Adipose tissue (tissue), 3 donors: ENCODE data around the gene LYPD6. TPM values are rescaled to one million over a fixed set of nuclear protein-coding genes. Genes with fewer than 3 reads are reported as not detected.
"Not testable (repeated sequence)": the region's sequence is repeated elsewhere in the genome, so short reads cannot be mapped to it uniquely, and the experiment has no call there.

Experiments used
- H3K27ac ChIP-seq: one replicate; pipeline ENCODE4 v1.5.1; 2013; ENCODE audit warnings: low read depth, low read length
- WGBS, 3 donors: extraction: QIAGEN DNeasy Blood & Tissue Kit; methylation state at CpG; one replicate each; pipeline ENCODE4 v1.1.7; 2013; 5-methylcytosine and 5-hydroxymethylcytosine counted together
- polyA plus RNA-seq, 3 donors: library from polyadenylated mRNA; stranded (reverse); fragments of 200-250 nt; gene quantifications; one replicate each; pipeline ENCODE4 v1.2.3, GENCODE V29; 2013
- donor health status: healthy with polysubstance abuse.
- donor health status: Bipolar disorder and iron deficiency.
- donor health status: healthy.

The LYPD6 gene
- polyA plus RNA-seq = 1 to 10 TPM in 1 of 3 donors, under 1 TPM in 2; 0.39 to 1.2 (median 0.56) TPM

GRCh38 chr2:149330127-149331022 is at the start of gene LYPD6:
LYPD6 (plus strand) TSS chr2:149330587; CDS start chr2:149437709, 107,122 bp downstream.
- H3K27ac ChIP-seq = no peak within 1 kb of the TSS
- WGBS, 3 donors = 1% methylated on average over 82 to 96 of the region's 96 CpGs

DNA sequence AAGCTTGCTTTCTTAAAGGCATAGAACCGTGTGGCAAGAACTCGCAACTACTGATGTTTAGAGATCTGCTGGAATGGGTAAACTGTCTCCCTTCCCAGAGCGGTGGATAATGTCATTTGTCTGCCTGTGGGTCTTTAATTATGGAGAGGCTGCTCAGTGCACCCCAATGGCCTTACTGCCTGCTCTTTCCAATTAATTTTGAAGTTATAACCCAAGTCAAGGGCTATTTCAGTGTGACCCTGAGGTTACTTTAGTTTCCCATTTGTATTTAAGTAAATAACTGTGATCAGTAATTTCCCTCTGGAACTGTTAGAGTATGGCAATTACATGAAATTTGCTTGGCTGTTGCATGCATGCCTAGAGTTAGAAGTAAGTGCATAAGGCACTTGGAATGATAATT is 48.9 kb upstream of the LYPD6 start:
- WGBS, 3 donors = 84 to 94% (median 88%) methylated on average over 3 of the region's 3 CpGs
- H3K27ac ChIP-seq = no peak overlapping the region

GRCh38 chr2:149290662-149291061 is 39.7 kb upstream of the LYPD6 start:
- H3K27ac ChIP-seq = no peak overlapping the region
- WGBS, 3 donors = 76 to 84% (median 81%) methylated on average over 2 of the region's 2 CpGs

GRCh38 chr2:149291881-149292280 is 38.5 kb upstream of the LYPD6 start:
- no peak overlapping the region for H3K27ac ChIP-seq

DNA sequence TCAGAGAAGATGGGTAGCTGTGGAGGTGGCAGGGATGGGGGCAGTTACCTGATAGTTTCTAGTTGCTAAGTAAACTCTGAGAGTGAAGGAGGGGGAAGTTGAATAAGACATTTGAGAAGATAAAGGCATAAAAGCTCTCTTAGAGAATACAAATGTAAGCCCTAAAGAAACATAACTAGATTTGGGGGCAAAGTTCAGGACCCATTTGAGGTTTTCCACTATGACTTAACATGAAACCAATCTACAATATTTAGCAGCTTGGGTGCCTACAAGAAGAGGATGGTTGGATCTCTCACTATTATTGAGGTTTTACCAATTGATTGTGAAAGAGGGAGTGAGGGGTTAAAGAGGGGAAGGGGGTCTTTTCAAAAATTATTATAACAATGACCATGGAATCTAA is 34.4 kb upstream of the LYPD6 start:
- H3K27ac ChIP-seq = no peak overlapping the region

DNA sequence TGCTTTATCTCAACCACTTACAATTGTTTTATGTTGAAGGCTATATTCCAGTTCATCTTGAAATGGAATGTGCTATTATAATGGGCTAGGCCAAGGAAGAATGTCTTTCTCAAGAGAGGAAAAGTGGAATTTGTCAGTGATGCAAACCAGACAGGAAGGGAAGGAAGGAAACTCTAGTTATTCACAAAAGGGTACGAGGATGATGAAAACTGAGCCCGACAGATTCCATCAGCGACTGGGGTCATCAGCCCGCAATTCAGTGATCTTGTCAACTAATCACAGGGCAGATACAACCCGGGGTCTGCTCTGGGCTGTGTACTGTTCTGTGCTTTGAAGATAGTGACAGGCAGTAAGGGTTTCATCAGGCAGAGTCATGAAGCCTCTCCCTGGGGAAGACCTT is 23.4 kb upstream of the LYPD6 start:
- WGBS, 3 donors = 29 to 53% (median 44%) methylated on average over 5 of the region's 5 CpGs

DNA sequence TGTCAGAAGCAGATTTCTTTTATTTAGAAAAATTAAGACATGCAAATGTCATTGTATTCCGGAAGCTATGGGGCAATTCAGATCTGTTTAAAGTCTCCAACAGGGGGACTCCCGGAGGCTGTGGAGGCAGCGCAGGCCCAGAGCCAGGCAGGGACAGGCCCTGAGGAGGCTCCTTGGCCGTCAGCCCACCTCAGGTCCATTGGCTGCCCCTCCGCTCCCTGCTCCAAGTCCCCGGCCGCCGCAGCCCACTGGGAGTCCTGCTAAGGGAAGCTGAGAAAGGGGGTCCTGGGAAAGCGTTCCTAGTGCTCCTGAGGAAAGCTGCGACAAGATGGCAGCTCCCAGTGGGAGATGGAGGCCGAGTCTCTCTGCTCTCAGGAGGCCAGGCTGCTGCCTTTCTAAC is 20.0 kb upstream of the LYPD6 start:
- WGBS, 3 donors = 87 to 94% (median 91%) methylated on average over 11 of the region's 11 CpGs
- H3K27ac ChIP-seq = no peak overlapping the region

More for the DNA sequence above, 23.4 kb upstream of the LYPD6 start:
- no peak overlapping the region for H3K27ac ChIP-seq

DNA sequence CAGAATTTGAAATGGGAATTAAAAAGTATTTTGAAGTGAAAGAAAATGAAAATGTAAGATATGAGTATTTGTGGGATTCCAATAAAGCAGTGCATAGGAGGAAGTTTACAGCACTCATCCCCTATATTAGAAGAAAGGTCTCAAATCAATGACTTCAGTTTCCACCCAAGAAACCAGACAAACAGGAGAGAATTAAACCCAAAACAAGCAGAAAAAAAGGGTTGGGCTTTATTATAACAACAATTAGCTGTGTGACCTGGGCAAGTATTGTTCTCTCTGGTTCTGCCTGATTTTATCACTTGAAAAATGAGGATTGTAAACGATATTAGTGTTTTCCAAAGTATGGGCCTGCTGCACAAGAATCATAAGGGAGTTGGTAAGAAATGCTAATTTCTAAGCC is 18.3 kb upstream of the LYPD6 start:
- 33 to 70% (median 64%) methylated on average over 1 of the region's 1 CpG for WGBS, 3 donors
- no peak overlapping the region for H3K27ac ChIP-seq

DNA sequence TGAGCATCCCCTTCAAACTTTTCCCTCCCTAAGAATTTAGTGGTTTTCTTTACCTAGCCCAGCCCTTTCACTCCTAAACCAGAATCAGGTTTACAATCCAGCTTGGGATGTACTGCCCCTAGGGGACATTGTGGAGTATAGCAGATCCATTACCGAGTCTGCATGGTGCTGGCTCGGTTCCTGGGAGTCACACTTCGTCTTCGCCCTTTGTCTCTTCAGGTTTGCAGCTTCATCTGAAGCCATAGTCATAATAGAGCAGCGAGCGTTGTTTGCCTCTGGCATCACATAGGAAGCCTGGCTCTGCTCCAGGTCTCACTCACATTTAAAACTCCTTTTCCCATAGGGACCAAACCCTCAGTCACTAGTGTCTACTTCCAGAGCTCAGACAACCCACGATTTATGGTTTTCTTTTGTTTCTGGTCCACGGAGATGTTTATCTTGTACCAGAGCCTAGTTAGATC is 16.8 kb upstream of the LYPD6 start:
- H3K27ac ChIP-seq = no peak overlapping the region
- 3 to 7% (median 3%) methylated on average over 8 of the region's 8 CpGs for WGBS, 3 donors

GRCh38 chr2:149314687-149315086 is 15.7 kb upstream of the LYPD6 start:
- WGBS, 3 donors = 53 to 62% (median 58%) methylated on average over 1 of the region's 1 CpG
- no peak overlapping the region for H3K27ac ChIP-seq

DNA sequence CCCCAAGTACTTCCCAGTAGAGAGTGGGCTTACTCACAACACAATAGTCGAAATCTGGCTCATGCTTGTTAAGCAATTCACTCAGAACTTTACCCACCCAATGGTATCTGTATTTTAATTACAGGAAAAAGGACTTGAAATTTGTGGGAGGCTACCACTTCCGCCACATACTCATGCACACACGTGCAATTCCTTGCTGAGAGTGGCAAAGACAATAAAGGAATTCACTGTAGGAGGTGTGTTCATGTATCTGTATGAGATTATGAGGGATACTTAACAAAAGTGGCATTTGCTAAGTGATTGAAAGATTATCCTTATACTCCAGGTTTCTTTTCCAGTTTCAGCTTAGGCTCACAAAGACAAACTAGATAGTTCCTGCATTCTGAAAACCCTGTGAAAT is 14.9 kb upstream of the LYPD6 start:
- H3K27ac ChIP-seq = no peak overlapping the region
- WGBS, 3 donors = 63 to 85% (median 70%) methylated on average over 3 of the region's 3 CpGs

GRCh38 chr2:149318566-149318965 is 11.8 kb upstream of the LYPD6 start:
- not testable (repeated sequence) for H3K27ac ChIP-seq
- WGBS, 3 donors = 88 to 100% (median 91%) methylated on average over 3 of the region's 3 CpGs

GRCh38 chr2:149320362-149320761 is 10.0 kb upstream of the LYPD6 start:
- WGBS, 3 donors = 49 to 64% (median 53%) methylated on average over 31 to 36 of the region's 36 CpGs
- H3K27ac ChIP-seq = no peak overlapping the region

DNA sequence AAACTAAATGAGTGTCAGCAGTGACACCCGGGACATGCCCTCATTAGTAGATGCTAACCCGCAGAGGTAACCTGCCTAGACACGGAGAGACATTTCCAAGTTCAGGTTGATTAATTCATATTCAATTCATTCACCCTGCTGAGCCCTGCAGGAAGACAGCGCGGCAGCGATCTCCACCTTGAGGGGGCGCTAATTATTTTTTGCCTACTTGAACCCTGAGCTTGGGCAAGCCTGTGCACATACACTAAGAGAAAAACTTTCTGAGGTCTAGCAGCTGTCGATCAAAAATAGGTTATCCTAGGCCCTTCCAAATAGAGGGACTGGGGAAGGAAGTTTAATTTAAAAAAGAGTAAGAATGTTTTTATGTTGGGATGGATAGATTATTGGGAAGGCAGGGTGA is 1.3 kb upstream of the LYPD6 start:
- no peak overlapping the region for H3K27ac ChIP-seq
- WGBS, 3 donors = 20 to 35% (median 33%) methylated on average over 8 of the region's 8 CpGs

DNA sequence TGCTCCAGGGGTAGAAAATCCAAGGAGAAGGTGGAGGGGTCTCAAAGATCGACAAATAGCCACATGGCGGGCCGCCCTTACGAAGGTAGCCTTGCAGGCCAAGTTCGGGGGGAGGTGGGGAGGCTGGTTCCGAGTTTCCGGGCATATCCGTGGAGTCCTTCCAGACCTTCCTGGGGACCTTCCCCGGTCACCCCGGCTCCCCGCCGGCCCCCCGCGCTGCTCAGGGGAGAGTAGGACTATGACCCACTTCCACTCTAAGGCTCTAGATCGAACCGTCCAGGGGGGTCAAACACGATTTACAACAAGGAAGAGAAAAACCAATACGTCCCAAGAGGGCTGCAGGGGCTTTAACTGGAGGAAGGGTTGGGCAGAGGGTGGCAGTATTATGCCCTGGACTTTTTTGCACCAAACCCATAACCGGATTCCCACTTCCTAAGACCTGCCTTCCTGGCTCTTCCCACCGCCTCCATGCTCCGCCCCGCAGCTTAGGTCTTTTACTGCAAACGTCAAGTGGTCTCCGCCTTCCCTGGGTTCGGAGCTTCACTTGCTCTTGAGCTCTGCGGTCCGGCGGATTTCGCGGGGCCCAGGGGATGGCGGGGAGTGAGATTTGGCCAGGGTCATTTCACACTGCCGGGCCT is 779 bp upstream of the LYPD6 start:
- no peak overlapping the region for H3K27ac ChIP-seq
- 5 to 9% (median 8%) methylated on average over 30 to 32 of the region's 32 CpGs for WGBS, 3 donors

DNA sequence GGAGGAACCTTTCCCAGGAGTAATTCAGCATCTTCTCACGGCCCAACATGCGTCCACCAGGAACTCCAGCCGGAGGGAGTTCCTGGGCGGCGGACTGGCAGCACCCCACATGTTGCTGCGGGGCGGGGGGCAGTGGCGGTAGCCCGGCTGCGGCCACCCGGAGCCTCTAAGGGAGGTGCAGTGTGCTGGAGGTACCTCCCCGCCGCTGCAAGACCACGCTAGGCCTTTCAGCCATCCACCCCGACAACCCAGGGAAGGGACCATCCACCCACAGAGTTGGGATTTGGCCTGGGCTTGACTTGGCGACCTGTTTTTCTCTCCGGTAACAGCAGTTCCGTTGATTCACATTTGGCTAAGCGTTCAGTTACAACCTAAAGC is 625 bp downstream of the LYPD6 start:
- no peak overlapping the region for H3K27ac ChIP-seq
- WGBS, 3 donors = 3 to 5% (median 4%) methylated on average over 19 of the region's 19 CpGs

DNA sequence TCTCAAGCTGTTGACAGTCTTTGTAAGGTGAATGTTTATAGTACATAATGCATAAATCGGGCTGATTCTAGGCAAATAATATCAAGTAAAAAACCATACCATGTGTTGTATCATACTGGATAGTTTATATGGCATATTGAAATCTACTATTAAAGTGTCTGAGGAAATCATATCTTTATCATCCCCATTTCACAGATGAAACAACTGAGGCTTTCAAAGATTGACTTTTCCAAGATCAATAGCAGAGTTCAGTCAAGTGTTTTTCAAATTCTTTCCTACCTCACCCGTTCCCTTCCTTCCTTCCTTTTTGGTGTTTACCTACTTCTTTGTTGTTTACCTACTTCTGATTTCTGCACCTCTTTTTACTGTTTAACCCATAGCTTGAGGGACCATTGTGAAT is 2.0 kb downstream of the LYPD6 start:
- WGBS, 3 donors = 62 to 79% (median 77%) methylated on average over 2 of the region's 2 CpGs
- no peak overlapping the region for H3K27ac ChIP-seq

DNA sequence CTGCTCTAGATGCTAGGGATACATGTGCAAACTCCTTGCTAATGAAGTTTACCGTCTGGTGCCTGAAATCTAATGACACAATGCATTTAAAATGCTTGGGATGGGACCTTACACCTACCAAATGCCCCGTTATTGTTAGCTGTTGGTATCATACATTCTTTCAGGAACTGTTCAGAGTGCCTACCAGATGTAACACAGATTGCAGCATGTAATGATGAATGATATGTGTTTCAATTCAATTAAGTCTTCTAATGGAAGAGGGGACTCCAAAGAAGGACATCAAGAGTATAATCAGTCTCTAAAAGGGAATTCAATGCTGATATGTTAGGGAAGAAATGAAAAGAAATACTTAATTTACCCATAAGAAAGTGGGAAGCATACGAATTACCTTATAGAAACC is 3.2 kb downstream of the LYPD6 start:
- no peak overlapping the region for H3K27ac ChIP-seq
- 76 to 87% (median 86%) methylated on average over 3 of the region's 3 CpGs for WGBS, 3 donors

DNA sequence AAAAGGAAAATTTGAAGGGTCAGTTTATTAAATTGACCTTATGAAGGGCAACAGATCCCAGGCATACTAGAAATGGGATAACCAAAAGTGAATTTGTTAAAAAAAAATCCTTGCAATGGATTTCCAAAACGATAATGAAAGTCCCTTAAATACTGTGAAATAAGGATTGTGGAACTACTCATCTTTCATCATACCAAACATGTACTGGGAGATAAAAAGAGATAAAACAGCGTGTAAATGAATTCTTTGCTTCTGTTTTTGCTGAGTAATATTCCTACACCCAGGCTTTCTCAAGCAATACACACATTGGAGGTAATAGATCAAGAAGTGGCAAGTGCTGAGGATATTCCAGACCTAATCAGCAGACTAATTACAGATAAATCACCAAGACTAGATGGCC is 3.8 kb downstream of the LYPD6 start:
- no peak overlapping the region for H3K27ac ChIP-seq
- WGBS, 3 donors = 59 to 78% (median 73%) methylated on average over 2 of the region's 2 CpGs

- H3K27ac ChIP-seq = no peak overlapping the region
- WGBS, 3 donors = 75 to 82% (median 81%) methylated on average over 2 of the region's 2 CpGs
Measured at GRCh38 chr2:149339324-149339723, 8.9 kb downstream of the LYPD6 start.
